IMR-90 (cell line): Measurements from ENCODE around the gene RUNX2. TPM values are rescaled to one million over a fixed set of nuclear protein-coding genes. Genes with fewer than 3 reads are reported as not detected.

Experiments used
- ATAC-seq: fragments of 200-7000 bp; cut with Tn5 transposase; 2 replicates; pipeline ENCODE4 v1.9.1; 2020; ENCODE audit warnings: low read depth, mild to moderate bottlenecking, moderate library complexity
- BruUV-seq: library from RNA; stranded (reverse); fragments of 400-500 nt; replicated peaks from 2 replicates; lab custom pipeline; 2021; lab: Mats Ljungman, UMichigan
- CTCF ChIA-PET: fragments of 300-600 bp; formaldehyde crosslinking; extraction: SDS; loops from one replicate; lab custom pipeline; 2021; ENCODE audit warnings: antibody characterized with exemption; lab: Yijun Ruan, JAX
- POLR2A ChIA-PET: fragments of 300-600 bp; sonication (Branson Sonifier 250); formaldehyde crosslinking; loops from one replicate; lab custom pipeline; 2022; ENCODE audit warnings: antibody characterized with exemption; ENCODE audit not compliant: unreplicated experiment; lab: Charles Lee
- DNase-seq: peaks from one replicate; pipeline ENCODE4 v3.0.0; 2013
- H2AFZ ChIP-seq: replicated peaks from 2 replicates; pipeline ENCODE3; 2013; ENCODE audit warnings: low read length, mild to moderate bottlenecking; ENCODE audit not compliant: poor library complexity
- H2AK5ac ChIP-seq: 2 replicates; pipeline ENCODE4 v1.6.1; 2013; ENCODE audit warnings: low read depth, low read length, inconsistent platforms
- H2AK9ac ChIP-seq: replicated peaks from 2 replicates; pipeline ENCODE3; 2013; ENCODE audit warnings: mild to moderate bottlenecking, low read depth, low read length, moderate library complexity; ENCODE audit not compliant: poor library complexity
- H2BK120ac ChIP-seq: 2 replicates; pipeline ENCODE4 v1.6.1; 2013; ENCODE audit warnings: low read depth, low read length, inconsistent platforms
- H2BK15ac ChIP-seq: 3 replicates; pipeline ENCODE4 v1.6.1; 2013; ENCODE audit warnings: low read depth, low read length, inconsistent platforms
- H2BK20ac ChIP-seq: 2 replicates; pipeline ENCODE4 v1.6.1; 2013; ENCODE audit warnings: low read depth, mild to moderate bottlenecking, inconsistent platforms, low read length, moderate library complexity
- H2BK5ac ChIP-seq: 2 replicates; pipeline ENCODE4 v1.6.1; 2013; ENCODE audit warnings: mild to moderate bottlenecking, low read depth, low read length, inconsistent platforms; ENCODE audit not compliant: poor library complexity, severe bottlenecking
- H3K14ac ChIP-seq: replicated peaks from 2 replicates; pipeline ENCODE4 v1.6.1; 2013; ENCODE audit warnings: low read depth, low read length, inconsistent platforms
- H3K18ac ChIP-seq: 2 replicates; pipeline ENCODE4 v1.6.1; 2013; ENCODE audit warnings: low read depth, low read length, control low read depth
- H3K23ac ChIP-seq: 2 replicates; pipeline ENCODE4 v1.6.1; 2013; ENCODE audit warnings: low read depth, low read length, inconsistent platforms
- H3K27ac ChIP-seq: 2 replicates; pipeline ENCODE4 v1.5.1; 2013; ENCODE audit warnings: mild to moderate bottlenecking, control low read depth, low read length; ENCODE audit not compliant: insufficient read depth
- H3K27me3 ChIP-seq: 2 replicates; pipeline ENCODE4 v1.6.1; 2013; ENCODE audit warnings: low read length; ENCODE audit not compliant: control insufficient read depth, insufficient read depth
- H3K36me3 ChIP-seq: 2 replicates; pipeline ENCODE4 v1.6.1; 2013; ENCODE audit warnings: low read length, mixed read lengths; ENCODE audit not compliant: control insufficient read depth, insufficient read depth
- H3K4ac ChIP-seq: 2 replicates; pipeline ENCODE4 v1.6.1; 2013; ENCODE audit warnings: low read depth, low read length, inconsistent platforms
- H3K4me1 ChIP-seq: 2 replicates; pipeline ENCODE4 v1.6.1; 2013; ENCODE audit warnings: low read length, mixed read lengths; ENCODE audit not compliant: control insufficient read depth, insufficient read depth
- H3K4me2 ChIP-seq: 2 replicates; pipeline ENCODE4 v1.6.1; 2013; ENCODE audit warnings: low read depth, mild to moderate bottlenecking, control low read depth, low read length, moderate library complexity
- H3K4me3 ChIP-seq: 2 replicates; pipeline ENCODE4 v1.5.1; 2013; ENCODE audit warnings: low read depth, mild to moderate bottlenecking, control low read depth, low read length, moderate library complexity; ENCODE audit not compliant: insufficient read depth
- H3K56ac ChIP-seq: 2 replicates; pipeline ENCODE4 v1.6.1; 2013; ENCODE audit warnings: low read length, inconsistent platforms; ENCODE audit not compliant: insufficient read depth; ENCODE audit errors: extremely low read depth
- H3K79me1 ChIP-seq, 2 experiments: 2 replicates each; pipeline ENCODE4 v1.6.1; 2013; ENCODE audit warnings: low read length in 2 of 2, inconsistent platforms in 1 of 2, low read depth in 1 of 2
- H3K9ac ChIP-seq: 2 replicates; pipeline ENCODE4 v1.6.1; 2013; ENCODE audit warnings: low read depth, low read length, control low read depth
- H3K9me1 ChIP-seq: 2 replicates; pipeline ENCODE4 v1.6.1; 2013; ENCODE audit warnings: low read length, inconsistent platforms; ENCODE audit not compliant: insufficient read depth
- H3K9me3 ChIP-seq: 2 replicates; pipeline ENCODE4 v1.6.1; 2013; ENCODE audit warnings: low read length; ENCODE audit not compliant: control insufficient read depth, insufficient read depth
- H4K20me1 ChIP-seq: 2 replicates; pipeline ENCODE4 v1.6.1; 2013; ENCODE audit warnings: low read length, inconsistent platforms; ENCODE audit not compliant: insufficient read depth
- H4K5ac ChIP-seq: 2 replicates; pipeline ENCODE4 v1.6.1; 2013; ENCODE audit warnings: mild to moderate bottlenecking, low read depth, low read length, control low read depth
- H4K8ac ChIP-seq, 2 experiments: 2 replicates each; pipeline ENCODE4 v1.6.1; 2013; ENCODE audit warnings: low read depth in 2 of 2, low read length in 2 of 2, control low read depth in 1 of 2, inconsistent platforms in 1 of 2
- H4K91ac ChIP-seq: 2 replicates; pipeline ENCODE4 v1.6.1; 2013; ENCODE audit warnings: low read depth, low read length, inconsistent platforms; ENCODE audit not compliant: insufficient read depth
- CHD1 ChIP-seq: IDR thresholded peaks from 2 replicates; pipeline ENCODE4 v1.6.1; 2012; ENCODE audit warnings: low read depth, low read length, improper control_type of control experiment
- NFE2L2 ChIP-seq: fragments of 150-350 bp; IDR thresholded peaks from 2 replicates; pipeline ENCODE4 v1.6.1; 2016; ENCODE audit warnings: low read depth, mild to moderate bottlenecking, low read length
- POLR2A ChIP-seq: IDR thresholded peaks from 2 replicates; pipeline ENCODE4 v1.6.1; 2012; ENCODE audit warnings: mild to moderate bottlenecking, low read depth, low read length
- RAD21 ChIP-seq: IDR thresholded peaks from 2 replicates; pipeline ENCODE4 v1.6.1; 2012; ENCODE audit warnings: low read length, improper control_type of control experiment
- RCOR1 ChIP-seq: IDR thresholded peaks from 2 replicates; pipeline ENCODE4 v1.6.1; 2012; ENCODE audit warnings: mild to moderate bottlenecking, low read length, improper control_type of control experiment; ENCODE audit not compliant: insufficient replicate concordance
- USF2 ChIP-seq: fragments of 150-350 bp; IDR thresholded peaks from 2 replicates; pipeline ENCODE4 v1.6.1; 2017; ENCODE audit warnings: mild to moderate bottlenecking, antibody characterized with exemption, low read length, low read depth
- WGBS, 2 experiments: methylation state at CpG; one replicate each; pipeline versions ENCODE4 v1.1.5 to v1.1.7; 2013; ENCODE audit warnings: missing lambda C conversion rate in 2 of 2; ENCODE audit not compliant: insufficient read length in 1 of 2; ENCODE audit errors: extremely low coverage in 2 of 2; 5-methylcytosine and 5-hydroxymethylcytosine counted together
- dilution Hi-C: fragments of 300-500 bp; cut with HindIII; formaldehyde crosslinking; loops from one replicate; pipeline ENCODE4 v1.14.3; 2018; ENCODE audit warnings: low sequenced_read_pairs; ENCODE audit not compliant: unreplicated experiment
- in situ Hi-C: fragments of 300-500 bp; cut with MboI; formaldehyde crosslinking; loops from 3 replicates; pipeline ENCODE4 v1.14.3; 2019; ENCODE audit warnings: low sequenced_read_pairs, inconsistent platforms, mixed read lengths
- intact Hi-C: fragments of 100-400 bp; cut with micrococcal nuclease; formaldehyde crosslinking; loops from 2 replicates; pipeline ENCODE4 v1.10.0; 2022
- polyA plus RNA-seq, 3 experiments: library from polyadenylated mRNA; depleted of rRNA; stranded (reverse); fragments of >200 nt; gene quantifications; 2 replicates each; pipeline ENCODE4 v1.2.3, GENCODE V29; 2012; ENCODE audit warnings: low replicate concordance in 1 of 3
- total RNA-seq: library from RNA; depleted of rRNA; stranded (reverse); fragments of >200 nt; gene quantifications from 2 replicates; pipeline ENCODE4 v1.2.3, GENCODE V29; 2012
- TF ChIP-seq, protein P1 (sequence below): conservative IDR thresholded peaks from 2 replicates; pipeline ENCODE4 v1.5.1; 2012; ENCODE audit warnings: mild to moderate bottlenecking, low read depth, low read length, improper control_type of control experiment
- TF ChIP-seq, protein P2 (sequence below): fragments of 150-350 bp; IDR thresholded peaks from 2 replicates; pipeline ENCODE4 v1.6.1; 2016; ENCODE audit warnings: low read depth, mild to moderate bottlenecking, low read length, moderate library complexity, borderline replicate concordance

Gene RUNX2
- total and polyA plus RNA-seq, 2 of the 4 experiments (the other 2 are of a cell fraction), result 2.3 to 4.7 TPM

DNA sequence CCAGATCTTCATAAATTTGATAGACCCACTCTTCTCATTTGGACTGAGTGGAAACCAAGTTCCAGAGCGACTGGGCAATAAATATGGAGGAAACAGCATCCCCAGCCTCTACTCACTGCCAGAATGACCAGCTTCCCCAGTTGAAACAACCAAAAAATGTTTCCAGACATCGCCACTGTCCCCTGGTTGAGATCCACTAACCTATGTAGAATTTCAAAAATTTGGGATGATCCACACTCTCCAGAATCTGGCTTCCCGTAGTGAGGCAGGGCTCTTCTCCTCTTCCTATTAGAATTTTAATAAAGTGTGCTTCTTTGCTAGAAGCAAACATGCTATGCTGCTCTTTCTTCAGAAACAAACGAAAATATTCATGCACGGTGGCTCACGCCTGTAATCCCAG is 336.6 kb downstream of the RUNX2 start (continued):
- TF ChIP-seq USF2, result no peak
- no peak for TF ChIP-seq CHD1
- no peak for TF ChIP-seq RAD21

GRCh38 chr6:45665859-45666258 is 337.7 kb downstream of the RUNX2 start:
- no peaks in the 10 kb centered on the region for H3K36me3 ChIP-seq
- intact Hi-C loops (no loop called here), dilution Hi-C loops (no loop called here), in situ Hi-C loops (no loop called here)
- H3K4ac ChIP-seq, result peak overlapping the region; percentile 48; the same call in 1 of the 2 replicates
- H3K9ac ChIP-seq, result no peak overlapping the region
- no peak overlapping the region for H4K8ac ChIP-seq
- H3K4me2 ChIP-seq, result no peak overlapping the region
- no peak overlapping the region for H3K27ac ChIP-seq
- H2BK20ac ChIP-seq, result peak overlapping the region; percentile 13; the same call in 1 of the 2 replicates
- H2AFZ ChIP-seq, result no peak overlapping the region
- no peak overlapping the region for H2AK9ac ChIP-seq
- ATAC-seq, result no peak
- no peak overlapping the region for H2BK120ac ChIP-seq
- no peaks in the 10 kb centered on the region for H4K20me1 ChIP-seq
- peak overlapping the region; percentile 68; the same call in 1 of the 2 replicates for H3K14ac ChIP-seq
- no TSS peak for BruUV-seq
- H3K23ac ChIP-seq, result no peak overlapping the region
- no peak overlapping the region for H3K18ac ChIP-seq
- peaks cover 8% of the 10 kb centered on the region for H3K9me1 ChIP-seq
- no peaks in the 10 kb centered on the region for H3K9me3 ChIP-seq
- H2AK5ac ChIP-seq, result peak overlapping the region; percentile 56; the same call in 1 of the 2 replicates
- no peak overlapping the region for H4K5ac ChIP-seq
- TF ChIP-seq NFE2L2, result no peak
- TF ChIP-seq, protein P1, sequence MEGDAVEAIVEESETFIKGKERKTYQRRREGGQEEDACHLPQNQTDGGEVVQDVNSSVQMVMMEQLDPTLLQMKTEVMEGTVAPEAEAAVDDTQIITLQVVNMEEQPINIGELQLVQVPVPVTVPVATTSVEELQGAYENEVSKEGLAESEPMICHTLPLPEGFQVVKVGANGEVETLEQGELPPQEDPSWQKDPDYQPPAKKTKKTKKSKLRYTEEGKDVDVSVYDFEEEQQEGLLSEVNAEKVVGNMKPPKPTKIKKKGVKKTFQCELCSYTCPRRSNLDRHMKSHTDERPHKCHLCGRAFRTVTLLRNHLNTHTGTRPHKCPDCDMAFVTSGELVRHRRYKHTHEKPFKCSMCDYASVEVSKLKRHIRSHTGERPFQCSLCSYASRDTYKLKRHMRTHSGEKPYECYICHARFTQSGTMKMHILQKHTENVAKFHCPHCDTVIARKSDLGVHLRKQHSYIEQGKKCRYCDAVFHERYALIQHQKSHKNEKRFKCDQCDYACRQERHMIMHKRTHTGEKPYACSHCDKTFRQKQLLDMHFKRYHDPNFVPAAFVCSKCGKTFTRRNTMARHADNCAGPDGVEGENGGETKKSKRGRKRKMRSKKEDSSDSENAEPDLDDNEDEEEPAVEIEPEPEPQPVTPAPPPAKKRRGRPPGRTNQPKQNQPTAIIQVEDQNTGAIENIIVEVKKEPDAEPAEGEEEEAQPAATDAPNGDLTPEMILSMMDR, result no peak
- TF ChIP-seq RAD21, result no peak
- TF ChIP-seq RCOR1, result no peak
- TF ChIP-seq POLR2A, result no peak
- TF ChIP-seq, protein P2, sequence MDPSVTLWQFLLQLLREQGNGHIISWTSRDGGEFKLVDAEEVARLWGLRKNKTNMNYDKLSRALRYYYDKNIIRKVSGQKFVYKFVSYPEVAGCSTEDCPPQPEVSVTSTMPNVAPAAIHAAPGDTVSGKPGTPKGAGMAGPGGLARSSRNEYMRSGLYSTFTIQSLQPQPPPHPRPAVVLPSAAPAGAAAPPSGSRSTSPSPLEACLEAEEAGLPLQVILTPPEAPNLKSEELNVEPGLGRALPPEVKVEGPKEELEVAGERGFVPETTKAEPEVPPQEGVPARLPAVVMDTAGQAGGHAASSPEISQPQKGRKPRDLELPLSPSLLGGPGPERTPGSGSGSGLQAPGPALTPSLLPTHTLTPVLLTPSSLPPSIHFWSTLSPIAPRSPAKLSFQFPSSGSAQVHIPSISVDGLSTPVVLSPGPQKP, result no peak
- TF ChIP-seq CHD1, result no peak
- H2BK15ac ChIP-seq, result peak overlapping the region; percentile 10; the same call in 1 of the 3 replicates
- H3K27me3 ChIP-seq, result no peaks in the 10 kb centered on the region
- no CpG with 5 or more reads among the region's 7 CpGs for WGBS, 2 experiments
- peak overlapping the region; percentile 17; the same call in 1 of the 2 replicates for H4K91ac ChIP-seq
- no peak overlapping the region for H3K4me3 ChIP-seq
- no peak for DNase-seq
- no peak overlapping the region for H2BK5ac ChIP-seq
- POLR2A ChIA-PET, result no interaction called here
- H3K56ac ChIP-seq, result no peak overlapping the region
- H3K4me1 ChIP-seq, result peaks cover 6% of the 10 kb centered on the region
- H3K79me1 ChIP-seq, result no peaks in the 10 kb centered on the region; a peak in 1 of 4 replicates
- CTCF ChIA-PET, result no interaction called here
